ENCODE data around the gene PAXIP1.

Gene PAXIP1

DNA sequence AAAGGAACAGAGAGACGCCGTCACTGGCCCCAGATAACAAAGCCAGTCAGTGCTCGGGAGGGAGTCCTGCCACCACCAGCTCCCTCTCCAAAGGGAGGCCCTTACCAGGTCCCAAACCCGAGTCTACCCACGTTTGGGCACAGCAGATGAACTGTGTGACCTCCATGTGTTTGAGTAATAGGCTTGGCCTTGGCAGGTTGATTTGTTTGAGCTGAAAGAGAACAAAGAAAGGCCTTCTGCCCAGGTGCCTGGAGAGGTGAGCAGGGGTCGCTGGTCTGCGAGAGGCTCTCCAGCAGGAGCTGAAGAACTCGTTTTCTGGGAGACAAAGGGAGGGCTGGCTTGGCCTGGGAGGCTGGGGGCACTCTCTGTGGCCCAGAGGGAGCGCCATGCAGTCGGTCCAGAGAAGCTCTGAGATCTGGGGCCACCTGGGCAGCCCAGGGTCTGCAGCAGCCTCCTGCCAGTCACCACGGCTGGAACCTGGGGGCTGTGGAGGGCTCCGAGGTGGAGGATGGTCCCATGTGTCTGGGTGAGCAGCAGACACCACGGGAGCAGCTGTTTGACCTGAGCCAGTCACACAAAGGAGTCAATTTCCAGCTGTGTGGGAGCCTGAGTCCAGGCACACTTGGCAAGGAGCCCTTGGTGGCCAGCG is 99.7 kb downstream of the PAXIP1 start:
- no peak for DNase-seq (ENCODE audit: extremely low spot score)
- ChIA-PET CTCF (interaction anchor here (1.1 to 3.5 kb wide), 4 partner anchors 9 to 25 kb away, joined by 3 to 17 read pairs (median 4); no protein-coding TSS in a partner anchor), POLR2A (no interaction called here)
- no peak for TF ChIP-seq CTCF (IDR thresholded peaks at IDR 0.05; ENCODE audit: control extremely low read depth, extremely low read depth, low read depth, missing control alignments)

GRCh38 chr7:154902600-154903082 is 100.3 kb downstream of the PAXIP1 start:
- no peak for TF ChIP-seq CTCF (IDR thresholded peaks at IDR 0.05; ENCODE audit: control extremely low read depth, extremely low read depth, low read depth, missing control alignments)
- ChIA-PET POLR2A (no interaction called here), CTCF (interaction anchor here (1.1 to 3.5 kb wide), 3 partner anchors 11 to 25 kb away, joined by 3 to 17 read pairs (median 3); no protein-coding TSS in a partner anchor)
- DNase-seq (ENCODE audit: extremely low spot score), result no peak

DNA sequence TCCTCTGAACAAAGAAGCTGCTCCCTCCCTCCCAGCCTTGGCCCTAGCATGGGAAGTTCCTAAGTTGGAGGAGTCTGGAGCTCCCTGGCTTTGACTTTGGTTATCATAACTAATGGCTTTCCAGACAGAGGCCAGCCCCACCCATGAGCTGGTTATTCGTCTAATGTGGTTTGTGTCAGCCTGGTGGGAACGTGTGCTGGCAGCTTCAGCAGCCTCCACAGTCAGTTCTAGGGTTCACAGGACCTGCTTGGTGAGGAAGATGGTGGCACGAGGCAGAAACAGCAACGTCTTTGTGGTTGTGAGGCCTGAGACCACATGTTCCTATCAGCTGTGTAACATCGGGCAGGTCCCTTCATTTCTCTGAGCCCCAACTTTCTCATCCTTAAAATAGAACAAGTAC is 103.1 kb downstream of the PAXIP1 start:
- no peak for DNase-seq (ENCODE audit: extremely low spot score)
- ChIA-PET POLR2A (no interaction called here), CTCF (interaction anchor here (0.8 to 1.2 kb wide), 3 partner anchors 13 to 28 kb away, joined by 3 to 4 read pairs (median 3); no protein-coding TSS in a partner anchor)
- no peak for TF ChIP-seq CTCF (IDR thresholded peaks at IDR 0.05; ENCODE audit: control extremely low read depth, extremely low read depth, low read depth, missing control alignments)

- POLR2A ChIA-PET, result no interaction called here
Observed at GRCh38 chr7:154898973-154899855, 103.7 kb downstream of the PAXIP1 start.

GRCh38 chr7:154896076-154896475 is 106.8 kb downstream of the PAXIP1 start:
- POLR2A ChIA-PET, result no interaction called here
- CTCF ChIA-PET, result no interaction called here
- no peak for DNase-seq (ENCODE audit: extremely low spot score)
- TF ChIP-seq CTCF (IDR thresholded peaks at IDR 0.05; ENCODE audit: control extremely low read depth, extremely low read depth, low read depth, missing control alignments), result no peak

More at GRCh38 chr7:154898973-154899855, 103.7 kb downstream of the PAXIP1 start:
- no peak for DNase-seq (ENCODE audit: extremely low spot score)
- CTCF ChIA-PET, result interaction anchor here (0.8 to 1.2 kb wide), 2 partner anchors 14 to 15 kb away, joined by 3 to 4 read pairs; no protein-coding TSS in a partner anchor
- TF ChIP-seq CTCF (IDR thresholded peaks at IDR 0.05; ENCODE audit: control extremely low read depth, extremely low read depth, low read depth, missing control alignments), result no peak
